Smooth muscle cell (in vitro differentiated cells): ENCODE measurements around the gene SMARCD2. TPM values are rescaled to one million over a fixed set of nuclear protein-coding genes. Genes with fewer than 3 reads are reported as not detected.

Experiments
- DNase-seq: peaks from one replicate; lab custom pipeline; 2025; ENCODE audit not compliant: unreplicated experiment; lab: John Stamatoyannopoulos, UW
- H2AFZ ChIP-seq: fragments of 200-600 bp; sonication (generic); 2 replicates; pipeline ENCODE4 v1.6.0; 2016; ENCODE audit warnings: antibody characterized with exemption, low read depth, mild to moderate bottlenecking
- H3F3A ChIP-seq: fragments of 200-600 bp; sonication (generic); 2 replicates; pipeline ENCODE4 v1.6.0; 2017; ENCODE audit warnings: antibody characterized with exemption, low read depth
- H3K27ac ChIP-seq: fragments of 200-600 bp; sonication (generic); 2 replicates; pipeline ENCODE4 v1.5.1; 2016; ENCODE audit warnings: low read depth, mild to moderate bottlenecking
- H3K27me3 ChIP-seq: fragments of 200-600 bp; sonication (generic); 2 replicates; pipeline ENCODE4 v1.6.1; 2016; ENCODE audit warnings: low read depth, mild to moderate bottlenecking
- H3K36me3 ChIP-seq: fragments of 200-600 bp; sonication (generic); 2 replicates; pipeline ENCODE4 v1.5.1; 2016; ENCODE audit warnings: low read depth
- H3K4me1 ChIP-seq: fragments of 200-600 bp; sonication (generic); 2 replicates; pipeline ENCODE4 v1.5.1; 2016; ENCODE audit warnings: low read depth
- H3K4me2 ChIP-seq: fragments of 200-600 bp; sonication (generic); 2 replicates; pipeline ENCODE4 v1.6.0; 2016; ENCODE audit warnings: mild to moderate bottlenecking
- H3K4me3 ChIP-seq: fragments of 200-600 bp; sonication (generic); 2 replicates; pipeline ENCODE4 v1.5.1; 2016; ENCODE audit warnings: mild to moderate bottlenecking
- H3K79me2 ChIP-seq: fragments of 200-600 bp; sonication (generic); 2 replicates; pipeline ENCODE4 v1.6.0; 2016; ENCODE audit warnings: low read depth, mild to moderate bottlenecking
- H3K9ac ChIP-seq: fragments of 200-600 bp; sonication (generic); 2 replicates; pipeline ENCODE4 v1.6.0; 2016; ENCODE audit warnings: low read depth
- H3K9me3 ChIP-seq: fragments of 200-600 bp; sonication (generic); replicated peaks from 2 replicates; pipeline ENCODE4 v1.5.1; 2016; ENCODE audit warnings: low read depth
- H4K20me1 ChIP-seq: fragments of 200-600 bp; sonication (generic); 2 replicates; pipeline ENCODE4 v1.6.0; 2016; ENCODE audit warnings: low read depth
- CTCF ChIP-seq: fragments of 200-600 bp; sonication (generic); IDR thresholded peaks from 2 replicates; pipeline ENCODE4 v1.5.1; 2017; ENCODE audit warnings: borderline replicate concordance, mild to moderate bottlenecking, antibody characterized with exemption; ENCODE audit not compliant: insufficient read depth, poor library complexity, severe bottlenecking
- WGBS: methylation state at CpG from one replicate; pipeline ENCODE4 v1.1.7; 2016; ENCODE audit warnings: low lambda C conversion rate; 5-methylcytosine and 5-hydroxymethylcytosine counted together
- polyA plus RNA-seq: library from polyadenylated mRNA; unstranded; fragments of >200 nt; fragmentation: Nextera tagmentation; extraction: Ambion mirVana; gene quantifications from 2 replicates; pipeline ENCODE4 v1.2.1, GENCODE V29; 2016
- total RNA-seq: library from RNA; depleted of rRNA; stranded (reverse); fragments of >200 nt; gene quantifications from 2 replicates; pipeline ENCODE4 v1.2.3, GENCODE V29; 2014

Gene SMARCD2
- total and polyA plus RNA-seq, 2 experiments from 2014 or later = 41.9 to 43.7 TPM

- Histone ChIP-seq H3K79me2 (no peaks in the 10 kb centered on the region), H3K9ac (no peak overlapping the region), H2AFZ (no peak overlapping the region), H3K9me3 (no peaks in the 10 kb centered on the region), H3K27ac (no peak overlapping the region), H3F3A (peaks cover 30% of the 10 kb centered on the region), H3K4me2 (no peak overlapping the region), H4K20me1 (peaks cover 19% of the 10 kb centered on the region), H3K27me3 (no peaks in the 10 kb centered on the region), H3K4me1 (no peaks in the 10 kb centered on the region), H3K36me3 (peaks cover 52% of the 10 kb centered on the region), H3K4me3 (no peak overlapping the region)
- no peak for DNase-seq
- 93% methylated on average over 4 of the region's 4 CpGs for WGBS
- no peak for TF ChIP-seq CTCF
These were observed 25.8 kb downstream of the SMARCD2 start for GRCh38 chr17:63816669-63817068.

DNA sequence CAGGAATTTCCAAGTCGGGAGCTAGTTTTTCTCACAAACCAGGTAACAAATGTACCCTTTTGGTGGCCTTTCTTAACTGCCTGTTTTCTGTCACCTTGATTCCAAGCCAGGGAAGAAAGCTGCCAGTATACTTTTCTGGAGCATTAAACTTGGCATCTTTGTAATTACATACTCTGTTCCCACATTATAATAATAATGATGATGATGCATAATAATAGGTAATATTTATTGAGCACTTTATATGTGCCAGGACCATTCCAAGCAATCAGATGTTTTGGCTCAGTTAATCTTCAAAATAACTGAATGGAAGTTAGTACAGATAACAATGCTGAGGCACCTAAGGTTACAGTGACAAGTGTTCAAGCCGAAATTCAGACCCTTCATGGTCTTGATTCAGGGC, 26.4 kb downstream of the SMARCD2 start:
- H3K9ac ChIP-seq = no peak overlapping the region
- WGBS = 99% methylated on average over 2 of the region's 2 CpGs
- peaks cover 30% of the 10 kb centered on the region for H3F3A ChIP-seq
- DNase-seq = no peak
- peaks cover 57% of the 10 kb centered on the region for H3K36me3 ChIP-seq
- H3K27me3 ChIP-seq = no peaks in the 10 kb centered on the region
- no peak overlapping the region for H3K4me2 ChIP-seq
- H2AFZ ChIP-seq = no peak overlapping the region
- no peaks in the 10 kb centered on the region for H3K4me1 ChIP-seq
- no peak overlapping the region for H3K27ac ChIP-seq
- H3K9me3 ChIP-seq = no peaks in the 10 kb centered on the region
- peaks cover 19% of the 10 kb centered on the region for H4K20me1 ChIP-seq
- H3K4me3 ChIP-seq = no peak overlapping the region
- no peaks in the 10 kb centered on the region for H3K79me2 ChIP-seq
- no peak for TF ChIP-seq CTCF

- Histone ChIP-seq H3K4me2 (no peak overlapping the region), H3K9ac (no peak overlapping the region), H3K27me3 (no peaks in the 10 kb centered on the region), H3K36me3 (peaks cover 75% of the 10 kb centered on the region), H3K4me1 (no peaks in the 10 kb centered on the region), H3K27ac (no peak overlapping the region), H3K4me3 (no peak overlapping the region), H3F3A (peaks cover 4% of the 10 kb centered on the region), H3K79me2 (peaks cover 8% of the 10 kb centered on the region), H2AFZ (no peak overlapping the region), H4K20me1 (peaks cover 3% of the 10 kb centered on the region), H3K9me3 (no peaks in the 10 kb centered on the region)
- TF ChIP-seq CTCF = no peak
- WGBS = 99% methylated on average over 9 of the region's 9 CpGs
- DNase-seq = no peak
These were observed 32.5 kb downstream of the SMARCD2 start for GRCh38 chr17:63809970-63810369.

- Histone ChIP-seq H3K4me2 (no peak overlapping the region), H3K9me3 (no peaks in the 10 kb centered on the region), H3K9ac (no peak overlapping the region), H3K4me1 (no peaks in the 10 kb centered on the region), H3F3A (no peaks in the 10 kb centered on the region), H3K36me3 (peaks cover 64% of the 10 kb centered on the region), H4K20me1 (peaks cover 19% of the 10 kb centered on the region), H3K4me3 (no peak overlapping the region), H3K27me3 (no peaks in the 10 kb centered on the region), H3K79me2 (peaks cover 30% of the 10 kb centered on the region), H3K27ac (no peak overlapping the region), H2AFZ (no peak overlapping the region)
- DNase-seq = no peak
- WGBS = 92% methylated on average over 2 of the region's 2 CpGs
- TF ChIP-seq CTCF = no peak
These were observed 36.9 kb downstream of the SMARCD2 start for GRCh38 chr17:63805591-63805990.
